Trophoblast cell (in vitro differentiated cells and primary cell): ENCODE measurements around the gene GRID1.

ENCODE experiments used
- DNase-seq, 2 donors: peaks; one replicate each; pipeline ENCODE4 v3.0.0-alpha.2; 2016
- H2AFZ ChIP-seq: 2 replicates; pipeline ENCODE4 v1.6.1; 2013; ENCODE audit warnings: low read length, moderate library complexity, mild to moderate bottlenecking; ENCODE audit not compliant: insufficient read depth, poor library complexity
- H2AK5ac ChIP-seq: 2 replicates; pipeline ENCODE4 v1.6.1; 2013; ENCODE audit warnings: mild to moderate bottlenecking, low read length
- H2BK120ac ChIP-seq: 2 replicates; pipeline ENCODE4 v1.6.1; 2013; ENCODE audit warnings: low read length, mild to moderate bottlenecking, moderate library complexity; ENCODE audit not compliant: insufficient read depth, poor library complexity
- H2BK12ac ChIP-seq: 2 replicates; pipeline ENCODE4 v1.6.1; 2013; ENCODE audit warnings: mild to moderate bottlenecking, low read length, moderate library complexity
- H2BK5ac ChIP-seq: 2 replicates; pipeline ENCODE4 v1.6.1; 2013; ENCODE audit warnings: low read length, low read depth, moderate library complexity, mild to moderate bottlenecking; ENCODE audit not compliant: poor library complexity
- H3K14ac ChIP-seq: 2 replicates; pipeline ENCODE4 v1.6.1; 2013; ENCODE audit warnings: mild to moderate bottlenecking, low read length
- H3K18ac ChIP-seq: 2 replicates; pipeline ENCODE4 v1.6.1; 2013; ENCODE audit warnings: mild to moderate bottlenecking, low read length
- H3K23ac ChIP-seq: 2 replicates; pipeline ENCODE4 v1.6.1; 2013; ENCODE audit warnings: low read length
- H3K27ac ChIP-seq: 2 replicates; pipeline ENCODE4 v1.5.1; 2013; ENCODE audit warnings: low read depth, mild to moderate bottlenecking, inconsistent platforms, low read length, moderate library complexity
- H3K27me3 ChIP-seq: 2 replicates; pipeline ENCODE4 v1.6.1; 2013; ENCODE audit warnings: inconsistent platforms, mild to moderate bottlenecking, low read length, moderate library complexity; ENCODE audit not compliant: insufficient read depth
- H3K36me3 ChIP-seq, 2 experiments: 1 replicate in 1 of 2; 2 replicates in 1 of 2; pipeline ENCODE4 v1.6.1; 2013; ENCODE audit warnings: low read length in 2 of 2, mild to moderate bottlenecking in 2 of 2, moderate library complexity in 1 of 2; ENCODE audit not compliant: insufficient read depth in 2 of 2, control insufficient read depth in 1 of 2
- H3K4ac ChIP-seq: 2 replicates; pipeline ENCODE4 v1.6.1; 2013; ENCODE audit warnings: low read depth, mild to moderate bottlenecking, low read length, moderate library complexity
- H3K4me1 ChIP-seq, 2 experiments: 1 replicate in 1 of 2; 2 replicates in 1 of 2; pipeline ENCODE4 v1.6.1; 2013; ENCODE audit warnings: low read length in 2 of 2, mild to moderate bottlenecking in 2 of 2, moderate library complexity in 1 of 2; ENCODE audit not compliant: insufficient read depth in 2 of 2, control insufficient read depth in 1 of 2
- H3K4me2 ChIP-seq: 2 replicates; pipeline ENCODE4 v1.6.1; 2013; ENCODE audit warnings: inconsistent platforms, mild to moderate bottlenecking, low read length, moderate library complexity
- H3K4me3 ChIP-seq: 2 replicates; pipeline ENCODE4 v1.5.1; 2013; ENCODE audit warnings: mild to moderate bottlenecking, low read depth, low read length, inconsistent platforms
- H3K79me1 ChIP-seq: one replicate; pipeline ENCODE4 v1.6.1; 2013; ENCODE audit warnings: low read length
- H3K79me2 ChIP-seq: 2 replicates; pipeline ENCODE4 v1.6.1; 2013; ENCODE audit warnings: low read length, mild to moderate bottlenecking; ENCODE audit not compliant: control insufficient read depth, insufficient read depth, poor library complexity
- H3K9ac ChIP-seq: 2 replicates; pipeline ENCODE4 v1.6.1; 2013; ENCODE audit warnings: mild to moderate bottlenecking, low read length
- H3K9me3 ChIP-seq: 2 replicates; pipeline ENCODE4 v1.6.1; 2013; ENCODE audit warnings: low read depth, mild to moderate bottlenecking, control low read depth, inconsistent platforms, low read length; ENCODE audit not compliant: insufficient read depth
- H4K12ac ChIP-seq: 2 replicates; pipeline ENCODE4 v1.6.1; 2013; ENCODE audit warnings: low read depth, mild to moderate bottlenecking, low read length, moderate library complexity
- H4K8ac ChIP-seq: 2 replicates; pipeline ENCODE4 v1.6.1; 2013; ENCODE audit warnings: low read depth, mild to moderate bottlenecking, low read length, moderate library complexity
- H4K91ac ChIP-seq: one replicate; pipeline ENCODE4 v1.6.1; 2013; ENCODE audit warnings: low read depth, mild to moderate bottlenecking, low read length, moderate library complexity
- WGBS: extraction: QIAGEN DNeasy Blood & Tissue Kit; methylation state at CpG from one replicate; pipeline ENCODE4 v1.1.7; 2013; ENCODE audit warnings: missing lambda C conversion rate; ENCODE audit not compliant: insufficient read length, insufficient coverage; ENCODE audit errors: extremely low coverage; 5-methylcytosine and 5-hydroxymethylcytosine counted together

Gene GRID1

DNA sequence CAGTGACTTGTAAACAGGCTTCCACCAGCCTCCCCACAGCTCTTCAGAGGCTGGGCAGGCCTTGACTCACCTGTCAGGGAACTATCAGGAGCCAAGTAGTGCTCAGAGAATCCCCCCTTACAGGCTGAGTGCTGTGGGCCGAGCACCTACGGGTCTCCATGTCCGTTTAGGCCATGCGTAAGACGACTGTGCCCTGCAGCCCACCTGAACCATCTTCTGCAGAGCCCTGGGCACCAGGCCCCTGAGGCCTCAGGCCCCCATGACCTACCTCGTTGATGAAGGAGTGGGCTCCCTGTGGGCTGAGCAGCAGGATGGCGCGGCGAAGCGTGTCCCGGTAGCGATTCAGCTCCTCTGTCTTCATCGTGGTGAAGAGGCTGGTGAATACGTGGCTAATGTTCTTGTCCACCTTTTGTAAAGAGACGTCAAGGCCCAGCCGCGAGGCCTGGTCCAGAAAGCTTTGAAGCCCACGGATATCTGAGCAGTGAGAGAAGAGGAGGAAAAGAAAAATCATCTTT, 228.0 kb downstream of the GRID1 start:
- H3K27ac ChIP-seq, result no peak overlapping the region
- H2BK5ac ChIP-seq, result no peak overlapping the region
- no peaks in the 10 kb centered on the region for H3K4me1 ChIP-seq
- H4K12ac ChIP-seq, result no peak overlapping the region
- H3K18ac ChIP-seq, result no peak overlapping the region
- H2BK12ac ChIP-seq, result no peak overlapping the region
- no peak overlapping the region for H3K14ac ChIP-seq
- no peak overlapping the region for H4K8ac ChIP-seq
- H3K36me3 ChIP-seq, result no peaks in the 10 kb centered on the region
- H3K79me1 ChIP-seq, result no peaks in the 10 kb centered on the region
- no peak overlapping the region for H3K4ac ChIP-seq
- WGBS, result no CpG with 5 or more reads among the region's 18 CpGs
- no peak overlapping the region for H2AFZ ChIP-seq
- no peak overlapping the region for H2AK5ac ChIP-seq
- H3K9me3 ChIP-seq, result no peaks in the 10 kb centered on the region
- no peak overlapping the region for H3K4me3 ChIP-seq
- H3K9ac ChIP-seq, result no peak overlapping the region
- H3K79me2 ChIP-seq, result no peaks in the 10 kb centered on the region
- H2BK120ac ChIP-seq, result no peak overlapping the region
- no peak overlapping the region for H4K91ac ChIP-seq
- DNase-seq, result no peak
- no peak overlapping the region for H3K23ac ChIP-seq
- H3K27me3 ChIP-seq, result no peaks in the 10 kb centered on the region
- H3K4me2 ChIP-seq, result no peak overlapping the region

DNA sequence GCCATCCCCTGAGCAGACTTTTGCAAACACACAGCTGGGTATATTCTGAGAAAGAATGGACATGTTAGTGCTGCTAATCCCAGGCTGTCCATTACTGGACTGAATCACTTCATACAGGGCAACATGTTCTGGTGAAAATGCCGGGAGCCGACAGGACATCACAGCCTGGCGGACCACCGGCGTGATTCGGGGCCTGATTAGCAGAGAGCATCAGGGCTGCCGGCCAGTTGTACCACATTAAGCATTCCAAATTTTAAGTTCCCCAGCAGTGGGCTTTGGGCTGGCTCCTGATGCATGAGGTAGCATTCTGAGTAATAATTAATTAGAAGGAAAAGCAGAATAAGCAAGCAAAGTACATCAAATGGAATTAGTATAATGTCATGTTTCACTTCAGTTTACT, 229.0 kb downstream of the GRID1 start:
- H3K4ac ChIP-seq, result no peak overlapping the region
- no peak overlapping the region for H3K4me2 ChIP-seq

DNA sequence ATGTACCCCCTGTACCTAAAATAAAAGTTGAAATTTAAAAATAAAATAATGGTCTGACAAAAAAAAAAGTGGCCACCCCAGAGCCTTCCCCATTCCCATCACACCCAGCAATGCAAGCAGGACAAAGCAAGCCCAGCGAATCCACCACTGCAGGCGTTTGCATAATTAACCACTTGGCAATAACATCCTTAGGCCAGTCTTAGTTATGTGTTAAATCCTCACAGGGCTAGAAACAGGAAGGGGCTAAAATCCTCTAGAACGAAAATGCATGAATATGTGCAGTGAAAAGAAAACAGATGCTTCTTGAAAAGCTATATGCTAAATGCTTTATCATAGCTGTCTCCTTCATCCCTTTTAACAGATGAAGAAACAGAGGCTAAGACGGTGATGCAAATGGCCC, 229.7 kb downstream of the GRID1 start:
- H4K91ac ChIP-seq, result no peak overlapping the region

More for the DNA sequence above, 229.0 kb downstream of the GRID1 start:
- no peak overlapping the region for H2AFZ ChIP-seq
- H2BK120ac ChIP-seq, result no peak overlapping the region
- no peak overlapping the region for H4K91ac ChIP-seq
- H3K79me2 ChIP-seq, result no peaks in the 10 kb centered on the region
- no peaks in the 10 kb centered on the region for H3K79me1 ChIP-seq
- no peaks in the 10 kb centered on the region for H3K9me3 ChIP-seq
- no peak overlapping the region for H4K12ac ChIP-seq
- H3K27ac ChIP-seq, result no peak overlapping the region
- H2BK12ac ChIP-seq, result no peak overlapping the region
- WGBS, result no CpG with 5 or more reads among the region's 7 CpGs
- H3K36me3 ChIP-seq, result no peaks in the 10 kb centered on the region
- no peak overlapping the region for H2AK5ac ChIP-seq
- H3K23ac ChIP-seq, result no peak overlapping the region
- H3K14ac ChIP-seq, result no peak overlapping the region
- no peak overlapping the region for H3K9ac ChIP-seq
- H3K4me1 ChIP-seq, result no peaks in the 10 kb centered on the region
- H3K18ac ChIP-seq, result no peak overlapping the region
- no peak overlapping the region for H4K8ac ChIP-seq
- no peak for DNase-seq
- H3K4me3 ChIP-seq, result no peak overlapping the region
- no peaks in the 10 kb centered on the region for H3K27me3 ChIP-seq
- H2BK5ac ChIP-seq, result no peak overlapping the region

DNA sequence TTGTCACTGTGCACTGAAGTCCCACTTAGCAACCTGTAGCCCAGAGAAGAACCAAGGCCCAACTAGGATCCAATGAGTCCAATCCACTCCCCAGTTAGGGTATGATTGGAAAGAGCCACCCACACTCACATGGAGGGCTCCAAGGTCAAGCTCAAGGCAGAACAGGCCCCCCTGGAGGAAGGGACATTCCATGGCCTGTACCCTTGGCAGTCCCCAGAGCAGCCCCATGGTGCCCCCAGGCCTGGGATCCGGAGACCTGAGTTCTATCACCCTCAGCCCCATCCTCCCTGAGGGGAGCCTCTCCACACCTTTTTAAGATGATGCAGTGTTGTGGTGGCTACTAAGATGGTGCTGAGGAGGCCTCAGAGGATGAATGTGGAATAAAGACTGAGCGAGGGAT, 231.4 kb downstream of the GRID1 start:
- Histone ChIP-seq H3K4ac (no peak overlapping the region), H3K27ac (no peak overlapping the region), H3K23ac (no peak overlapping the region), H3K9me3 (peaks cover 6% of the 10 kb centered on the region), H2AFZ (no peak overlapping the region), H4K91ac (no peak overlapping the region), H4K12ac (no peak overlapping the region), H3K14ac (no peak overlapping the region), H3K79me1 (no peaks in the 10 kb centered on the region), H2AK5ac (no peak overlapping the region), H3K4me2 (no peak overlapping the region), H4K8ac (no peak overlapping the region), H2BK12ac (no peak overlapping the region), H3K36me3 (no peaks in the 10 kb centered on the region), H3K79me2 (no peaks in the 10 kb centered on the region), H3K4me1 (no peaks in the 10 kb centered on the region), H3K9ac (no peak overlapping the region), H3K27me3 (no peaks in the 10 kb centered on the region), H2BK120ac (no peak overlapping the region), H2BK5ac (no peak overlapping the region), H3K4me3 (no peak overlapping the region), H3K18ac (no peak overlapping the region)
- no CpG with 5 or more reads among the region's 2 CpGs for WGBS
- DNase-seq, result no peak

More for the DNA sequence above, 229.7 kb downstream of the GRID1 start:
- H3K79me2 ChIP-seq, result no peaks in the 10 kb centered on the region
- H3K27ac ChIP-seq, result no peak overlapping the region
- no peak overlapping the region for H2BK120ac ChIP-seq
- H4K8ac ChIP-seq, result no peak overlapping the region
- no peak overlapping the region for H3K4ac ChIP-seq
- H3K4me1 ChIP-seq, result no peaks in the 10 kb centered on the region
- H2BK12ac ChIP-seq, result no peak overlapping the region
- H2BK5ac ChIP-seq, result no peak overlapping the region
- no peak overlapping the region for H2AK5ac ChIP-seq
- H3K9me3 ChIP-seq, result no peaks in the 10 kb centered on the region
- no peak overlapping the region for H3K9ac ChIP-seq
- H3K4me2 ChIP-seq, result no peak overlapping the region
- no peak overlapping the region for H4K12ac ChIP-seq
- H3K79me1 ChIP-seq, result no peaks in the 10 kb centered on the region
- no peak overlapping the region for H3K14ac ChIP-seq
- no peaks in the 10 kb centered on the region for H3K27me3 ChIP-seq
- DNase-seq, result no peak
- no peaks in the 10 kb centered on the region for H3K36me3 ChIP-seq
- H2AFZ ChIP-seq, result no peak overlapping the region
- no peak overlapping the region for H3K23ac ChIP-seq
- no peak overlapping the region for H3K18ac ChIP-seq
- no peak overlapping the region for H3K4me3 ChIP-seq
- WGBS, result no CpG with 5 or more reads among the region's 4 CpGs
